ENCODE data around the gene FOXP2.

The FOXP2 gene

DNA sequence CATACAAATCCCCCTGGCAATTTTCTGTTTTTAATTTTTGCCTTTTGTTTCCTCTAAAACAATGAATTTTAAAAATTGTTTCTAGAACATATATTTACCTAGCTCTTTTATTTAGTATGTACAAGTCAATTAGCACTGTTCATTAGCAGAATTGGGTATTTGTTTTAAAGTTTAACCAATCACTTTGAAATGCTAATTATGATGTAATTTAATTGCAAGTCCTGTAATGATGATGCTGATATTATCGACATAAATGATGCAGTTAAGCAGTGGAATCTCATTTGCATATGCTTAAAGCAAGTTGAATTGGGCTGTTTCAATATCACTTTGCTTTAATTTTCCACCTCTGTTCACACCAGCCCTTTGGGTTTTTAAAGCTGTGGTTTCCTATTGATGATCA is 2.7 kb downstream of the FOXP2 start:
- Histone ChIP-seq H3K27me3 (replicated peaks; ENCODE audit: control insufficient read depth, insufficient read depth, low read length) (no peaks in the 10 kb centered on the region), H3K4me3 (replicated peaks; ENCODE audit: low read depth, low read length) (no peak overlapping the region), H3K36me3 (ENCODE audit: control insufficient read depth, insufficient read depth, low read length) (no peaks in the 10 kb centered on the region)
- no peak for DNase-seq (ENCODE audit: extremely low read depth, insufficient read length)
- TF ChIP-seq, protein P1, sequence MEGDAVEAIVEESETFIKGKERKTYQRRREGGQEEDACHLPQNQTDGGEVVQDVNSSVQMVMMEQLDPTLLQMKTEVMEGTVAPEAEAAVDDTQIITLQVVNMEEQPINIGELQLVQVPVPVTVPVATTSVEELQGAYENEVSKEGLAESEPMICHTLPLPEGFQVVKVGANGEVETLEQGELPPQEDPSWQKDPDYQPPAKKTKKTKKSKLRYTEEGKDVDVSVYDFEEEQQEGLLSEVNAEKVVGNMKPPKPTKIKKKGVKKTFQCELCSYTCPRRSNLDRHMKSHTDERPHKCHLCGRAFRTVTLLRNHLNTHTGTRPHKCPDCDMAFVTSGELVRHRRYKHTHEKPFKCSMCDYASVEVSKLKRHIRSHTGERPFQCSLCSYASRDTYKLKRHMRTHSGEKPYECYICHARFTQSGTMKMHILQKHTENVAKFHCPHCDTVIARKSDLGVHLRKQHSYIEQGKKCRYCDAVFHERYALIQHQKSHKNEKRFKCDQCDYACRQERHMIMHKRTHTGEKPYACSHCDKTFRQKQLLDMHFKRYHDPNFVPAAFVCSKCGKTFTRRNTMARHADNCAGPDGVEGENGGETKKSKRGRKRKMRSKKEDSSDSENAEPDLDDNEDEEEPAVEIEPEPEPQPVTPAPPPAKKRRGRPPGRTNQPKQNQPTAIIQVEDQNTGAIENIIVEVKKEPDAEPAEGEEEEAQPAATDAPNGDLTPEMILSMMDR (IDR thresholded peaks at IDR 0.05; ENCODE audit: insufficient read depth, low read length, poor library complexity, severe bottlenecking), result no peak

DNA sequence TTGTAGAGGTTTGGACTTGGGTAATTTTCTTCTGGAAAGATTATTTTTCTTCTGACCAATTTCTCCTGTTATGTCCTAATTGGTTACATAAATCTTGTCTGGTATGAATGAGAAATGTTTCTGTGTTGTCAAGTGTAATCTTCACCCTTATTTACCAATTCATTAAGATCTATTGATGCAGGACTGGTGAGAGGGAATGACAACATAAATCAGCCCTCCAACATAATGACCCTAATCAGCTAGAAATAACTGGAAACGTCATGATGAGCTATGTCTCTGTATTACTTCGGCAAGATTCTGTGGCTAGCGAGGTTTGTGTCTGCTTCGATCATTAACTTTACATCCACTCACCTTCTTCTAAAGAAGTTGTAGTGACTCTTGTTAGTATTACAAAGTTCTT is 3.5 kb downstream of the FOXP2 start:
- TF ChIP-seq, protein P1 (IDR thresholded peaks at IDR 0.05; ENCODE audit: insufficient read depth, low read length, poor library complexity, severe bottlenecking), result no peak
- H3K27me3 ChIP-seq (replicated peaks; ENCODE audit: control insufficient read depth, insufficient read depth, low read length), result no peaks in the 10 kb centered on the region
- H3K4me3 ChIP-seq (replicated peaks; ENCODE audit: low read depth, low read length), result no peak overlapping the region
- DNase-seq (ENCODE audit: extremely low read depth, insufficient read length), result no peak
- H3K36me3 ChIP-seq (ENCODE audit: control insufficient read depth, insufficient read depth, low read length), result no peaks in the 10 kb centered on the region

DNA sequence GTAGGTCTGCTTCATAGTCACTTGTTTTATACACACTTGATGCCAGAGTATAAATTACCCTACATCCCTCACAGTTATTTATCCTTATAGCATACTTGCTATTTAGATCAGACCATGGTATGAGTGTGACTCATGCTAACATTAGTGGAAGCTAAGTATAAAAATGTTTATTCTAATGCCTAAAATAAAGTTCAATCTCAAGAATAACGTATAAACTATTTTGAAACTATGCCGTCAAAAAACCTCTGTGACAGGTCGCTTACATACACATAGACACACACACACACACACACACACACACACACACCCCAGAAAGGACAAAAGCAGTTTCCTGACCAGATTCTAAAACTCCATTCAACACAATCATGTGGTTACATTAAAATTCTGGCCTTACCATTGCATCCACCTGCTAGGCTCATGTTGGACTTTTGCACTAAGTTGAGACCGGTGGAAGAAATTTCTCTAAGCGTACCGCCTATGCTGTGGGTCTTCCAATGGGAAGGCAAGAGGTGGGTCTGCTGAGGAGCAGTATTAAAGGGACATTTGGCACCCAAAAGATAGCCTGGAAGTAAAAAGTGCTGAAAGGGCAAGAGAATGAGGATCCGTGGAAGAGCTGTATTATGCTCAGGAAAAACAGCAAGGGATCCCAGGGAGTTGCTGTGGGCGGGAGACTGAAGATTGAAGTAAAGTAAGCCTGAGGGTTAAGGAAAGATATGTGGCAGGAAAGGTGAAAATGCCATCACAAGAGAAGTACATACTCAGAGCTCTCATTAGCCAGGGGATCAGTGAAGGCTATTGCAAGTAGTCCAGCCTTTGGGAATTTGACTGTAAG is 5.0 kb downstream of the FOXP2 start:
- TF ChIP-seq, protein P1 (IDR thresholded peaks at IDR 0.05; ENCODE audit: insufficient read depth, low read length, poor library complexity, severe bottlenecking), result no peak

DNA sequence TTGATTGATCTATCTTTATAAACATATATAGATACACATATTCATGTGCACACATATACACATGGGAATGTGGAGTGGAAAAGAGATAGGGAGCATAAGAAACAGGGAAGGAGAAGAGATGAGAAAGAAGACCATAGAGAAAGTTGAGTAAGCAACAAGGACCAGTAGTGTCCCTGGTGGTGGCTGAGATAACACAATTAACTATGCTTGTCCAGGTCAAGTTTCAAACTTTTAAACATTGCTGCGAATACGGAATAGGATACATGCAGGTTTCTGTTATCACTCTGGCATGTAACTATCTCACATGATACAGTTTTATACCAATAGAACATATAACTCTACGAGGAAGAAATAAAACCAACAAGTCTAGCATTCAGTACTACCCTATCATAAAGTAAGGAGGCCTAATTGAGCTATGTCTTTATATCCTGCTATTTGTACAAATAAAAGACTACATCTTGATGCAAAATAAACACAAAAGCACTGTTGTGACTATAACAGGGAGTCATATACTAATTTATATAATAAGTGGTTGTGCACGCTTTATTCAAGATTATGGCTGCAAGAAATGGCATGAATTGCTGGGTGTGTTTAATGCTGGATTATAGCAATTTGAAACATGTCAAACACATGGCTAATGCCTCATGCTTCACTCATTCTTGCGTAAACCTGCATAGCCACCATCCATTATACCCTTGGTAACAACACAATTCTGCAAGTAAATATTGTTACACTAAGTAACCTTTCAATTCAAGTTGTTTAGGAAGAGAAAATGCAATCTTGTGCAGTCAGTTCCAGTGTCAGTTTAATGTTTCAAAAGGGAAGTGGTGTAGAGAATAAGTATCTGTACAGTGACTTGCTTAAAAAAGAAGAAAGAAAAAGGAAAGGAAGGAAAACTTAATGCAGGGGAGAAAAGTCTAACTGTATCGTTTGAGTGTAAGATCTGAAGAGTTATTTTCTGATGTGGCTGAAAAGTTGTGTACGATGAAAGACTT is 8.2 kb downstream of the FOXP2 start:
- TF ChIP-seq, protein P1 (IDR thresholded peaks at IDR 0.05; ENCODE audit: insufficient read depth, low read length, poor library complexity, severe bottlenecking), result peak; percentile 25
- DNase-seq (ENCODE audit: extremely low read depth, insufficient read length), result no peak
- Histone ChIP-seq H3K36me3 (ENCODE audit: control insufficient read depth, insufficient read depth, low read length) (no peaks in the 10 kb centered on the region), H3K4me3 (replicated peaks; ENCODE audit: low read depth, low read length) (no peak overlapping the region), H3K27me3 (replicated peaks; ENCODE audit: control insufficient read depth, insufficient read depth, low read length) (no peaks in the 10 kb centered on the region)

More for the DNA sequence above, 5.0 kb downstream of the FOXP2 start:
- H3K27me3 ChIP-seq (replicated peaks; ENCODE audit: control insufficient read depth, insufficient read depth, low read length), result no peaks in the 10 kb centered on the region
- H3K36me3 ChIP-seq (ENCODE audit: control insufficient read depth, insufficient read depth, low read length), result no peaks in the 10 kb centered on the region
- no peak overlapping the region for H3K4me3 ChIP-seq (replicated peaks; ENCODE audit: low read depth, low read length)
- no peak for DNase-seq (ENCODE audit: extremely low read depth, insufficient read length)

DNA sequence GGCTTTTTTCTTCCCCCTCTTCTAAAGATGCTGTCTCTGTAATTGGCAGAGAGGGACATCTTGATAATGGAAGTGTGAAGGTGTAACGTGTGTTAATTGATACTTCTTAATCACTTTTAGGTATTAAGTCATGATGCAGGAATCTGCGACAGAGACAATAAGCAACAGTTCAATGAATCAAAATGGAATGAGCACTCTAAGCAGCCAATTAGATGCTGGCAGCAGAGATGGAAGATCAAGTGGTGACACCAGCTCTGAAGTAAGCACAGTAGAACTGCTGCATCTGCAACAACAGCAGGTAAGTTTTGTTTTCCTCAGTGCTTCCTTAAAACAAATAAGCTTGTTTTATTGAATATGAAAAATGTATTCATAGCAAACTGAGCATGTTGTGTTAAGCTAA is 11.8 kb downstream of the FOXP2 start:
- H3K36me3 ChIP-seq (ENCODE audit: control insufficient read depth, insufficient read depth, low read length), result no peaks in the 10 kb centered on the region
- no peaks in the 10 kb centered on the region for H3K27me3 ChIP-seq (replicated peaks; ENCODE audit: control insufficient read depth, insufficient read depth, low read length)

More for the DNA sequence above, 11.8 kb downstream of the FOXP2 start:
- DNase-seq (ENCODE audit: extremely low read depth, insufficient read length), result no peak
- TF ChIP-seq, protein P1 (IDR thresholded peaks at IDR 0.05; ENCODE audit: insufficient read depth, low read length, poor library complexity, severe bottlenecking), result no peak
- no peak overlapping the region for H3K4me3 ChIP-seq (replicated peaks; ENCODE audit: low read depth, low read length)

All from GM06990 (cell line).